K562 (cell line): ENCODE measurements around the gene DTX2.
"Not testable (repeated sequence)": the region's sequence is repeated elsewhere in the genome, so short reads cannot be mapped to it uniquely, and the experiment has no call there.

Experiments
- ATF3 ChIP-seq, 2 experiments: fragments of 450-650 bp in 1 of 2; sonication (generic) in 1 of 2; formaldehyde crosslinking in 1 of 2; IDR thresholded peaks in 1 of 2; conservative IDR thresholded peaks in 1 of 2; 2 replicates each; pipeline versions ENCODE4 v1.6.1 to v1.8.1; 2016 to 2023; ENCODE audit warnings: mild to moderate bottlenecking in 2 of 2, moderate library complexity in 2 of 2, inconsistent platforms in 1 of 2, missing genetic modification reagents in 1 of 2
- CTCF ChIP-seq, 3 experiments: IDR thresholded peaks in 2 of 3; conservative IDR thresholded peaks in 1 of 3; 2 replicates each; pipeline ENCODE4 v1.5.1; 2011 to 2012; ENCODE audit warnings: low read length in 3 of 3, mild to moderate bottlenecking in 3 of 3, control low read depth in 2 of 3, improper control_type of control experiment in 1 of 3, inconsistent platforms in 1 of 3, low read depth in 1 of 3, mixed read lengths in 1 of 3, moderate library complexity in 1 of 3; ENCODE audit not compliant: insufficient read depth in 2 of 3
- MED1 ChIP-seq: sonication (generic); formaldehyde crosslinking; IDR thresholded peaks from 2 replicates; pipeline ENCODE4 v1.8.1; 2023; ENCODE audit warnings: missing genetic modification reagents, borderline replicate concordance
- RCOR1 ChIP-seq, 2 experiments: IDR thresholded peaks; 2 replicates each; pipeline ENCODE4 v1.6.1; 2012; ENCODE audit warnings: low read depth in 2 of 2, low read length in 2 of 2, borderline replicate concordance in 1 of 2, improper control_type of control experiment in 1 of 2
- TRIM24 ChIP-seq, 2 experiments: fragments of 450-650 bp; IDR thresholded peaks; 2 replicates each; pipeline ENCODE4 v1.6.1; 2016
- ZNF639 ChIP-seq, 2 experiments: fragments of 200-800 bp in 1 of 2; sonication (Bioruptor generic) in 1 of 2; sonication (generic) in 1 of 2; formaldehyde crosslinking in 1 of 2; IDR thresholded peaks in 1 of 2; conservative IDR thresholded peaks in 1 of 2; 2 replicates each; pipeline versions ENCODE4 v1.5.0 to v1.6.1; 2016 to 2020; ENCODE audit warnings: missing compliant biosample characterization in 1 of 2, missing genetic modification characterization in 1 of 2, missing genetic modification reagents in 1 of 2
- ZNF77 ChIP-seq: fragments of 250-450 bp; sonication (Bioruptor Pico); IDR thresholded peaks from 2 replicates; pipeline ENCODE4 v1.5.0; 2020

- not testable (repeated sequence) for TF ChIP-seq TRIM24 (IDR thresholded peaks at IDR 0.05); ZNF77 (CRISPR knock-in tag); ZNF639 (CRISPR knock-in tag; conservative IDR thresholded peaks at IDR 0.05 in 1 of 2, IDR thresholded peaks at IDR 0.05 in 1 of 2); ATF3 (CRISPR knock-in tag; conservative IDR thresholded peaks at IDR 0.05); CTCF (IDR thresholded peaks at IDR 0.05 in 2 of 3, conservative IDR thresholded peaks at IDR 0.05 in 1 of 3; ENCODE audit: insufficient read depth in 2 of 3, low read depth in 1 of 3, low read length in 3 of 3); RCOR1 (IDR thresholded peaks at IDR 0.05; ENCODE audit: borderline replicate concordance in 1 of 2, low read depth in 2 of 2, low read length in 2 of 2); MED1
- peak; percentile 65 for TF ChIP-seq ATF3 (IDR thresholded peaks at IDR 0.05)
These were observed 40.4 kb upstream of the DTX2 start for GRCh38 chr7:76421097-76421496.
